B cell (primary cell): Measurements from ENCODE around the gene CORO2A. TPM values are rescaled to one million over a fixed set of nuclear protein-coding genes. Genes with fewer than 3 reads are reported as not detected.
A peak's percentile ranks its signal among the peaks of the same experiment; 100 is the strongest.

Experiments
- ATAC-seq: fragments of 200-7000 bp; cut with Tn5 transposase; one replicate; pipeline ENCODE4 v1.10.0; 2021; ENCODE audit warnings: low read depth, mild to moderate bottlenecking, moderate number of reproducible peaks, moderate library complexity
- CTCF ChIA-PET: fragments of 350-600 bp; sonication (Branson Sonifier 250); formaldehyde crosslinking; loops from one replicate; lab custom pipeline; 2021; ENCODE audit warnings: antibody characterized with exemption, inconsistent platforms; lab: Charles Lee
- POLR2A ChIA-PET: fragments of 350-600 bp; sonication (Branson Sonifier 250); formaldehyde crosslinking; loops from one replicate; lab custom pipeline; 2021; ENCODE audit warnings: antibody characterized with exemption; lab: Charles Lee
- DNase-seq: peaks from one replicate; pipeline ENCODE4 v3.0.0; 2013
- H2AFZ ChIP-seq: 2 replicates; pipeline ENCODE4 v1.6.1; 2012; ENCODE audit warnings: mild to moderate bottlenecking, low read depth, low read length; ENCODE audit not compliant: insufficient read depth, poor library complexity, severe bottlenecking
- H3K27ac ChIP-seq, 2 donors: 1 replicate in 1 of 2; 2 replicates in 1 of 2; pipeline ENCODE4 v1.5.1; 2012 to 2013; ENCODE audit warnings: low read length in 2 of 2, mild to moderate bottlenecking in 2 of 2, moderate library complexity in 1 of 2
- H3K27me3 ChIP-seq, 4 experiments: fragments of 200-600 bp in 1 of 4; sonication (generic) in 1 of 4; replicated peaks in 1 of 4; 1 replicate in 2 of 4; 2 replicates in 2 of 4; pipeline versions ENCODE4 v1.6.1 to v1.7.0; 2013 to 2016; ENCODE audit warnings: low read length in 3 of 4, mild to moderate bottlenecking in 2 of 4, mixed read lengths in 1 of 4, moderate library complexity in 1 of 4; ENCODE audit not compliant: insufficient read depth in 4 of 4, control insufficient read depth in 3 of 4; ENCODE audit errors: control extremely low read depth in 1 of 4
- H3K36me3 ChIP-seq, 2 experiments: replicated peaks in 1 of 2; 1 replicate in 1 of 2; 2 replicates in 1 of 2; pipeline versions ENCODE4 v1.6.1 to v1.7.1; 2013; ENCODE audit warnings: low read length in 1 of 2; ENCODE audit not compliant: insufficient read depth in 2 of 2, control insufficient read depth in 1 of 2; ENCODE audit errors: control extremely low read depth in 1 of 2, extremely low read depth in 1 of 2
- H3K4me1 ChIP-seq, 2 donors: fragments of 200-600 bp in 1 of 2; sonication (generic) in 1 of 2; 1 replicate in 1 of 2; 2 replicates in 1 of 2; pipeline versions ENCODE4 v1.5.1 to v1.6.1; 2013 to 2017; ENCODE audit warnings: low read length in 2 of 2; ENCODE audit not compliant: control insufficient read depth in 2 of 2, insufficient read depth in 2 of 2
- H3K4me2 ChIP-seq: replicated peaks from 2 replicates; pipeline ENCODE3; 2012; ENCODE audit warnings: mild to moderate bottlenecking, low read depth, low read length; ENCODE audit not compliant: poor library complexity, severe bottlenecking
- H3K4me3 ChIP-seq, 5 experiments: fragments of 200-600 bp in 1 of 5; sonication (generic) in 1 of 5; 1 replicate in 3 of 5; 2 replicates in 2 of 5; pipeline versions ENCODE4 v1.5.1 to v1.7.0; 2011 to 2016; ENCODE audit warnings: low read length in 4 of 5, mild to moderate bottlenecking in 4 of 5, low read depth in 2 of 5, control low read depth in 1 of 5, moderate library complexity in 1 of 5; ENCODE audit not compliant: insufficient read depth in 1 of 5; ENCODE audit errors: control extremely low read depth in 1 of 5, extremely low read depth in 1 of 5
- H3K79me2 ChIP-seq: fragments of 200-600 bp; sonication (generic); one replicate; pipeline ENCODE4 v1.6.0; 2016; ENCODE audit warnings: low read length; ENCODE audit not compliant: control insufficient read depth, insufficient read depth
- H3K9ac ChIP-seq: fragments of 200-600 bp; sonication (generic); 2 replicates; pipeline ENCODE4 v1.6.1; 2017; ENCODE audit warnings: mild to moderate bottlenecking, low read length, moderate library complexity
- H3K9me3 ChIP-seq, 3 donors: one replicate each; pipeline versions ENCODE4 v1.6.1 to v1.7.1; 2013; ENCODE audit warnings: low read length in 2 of 3; ENCODE audit not compliant: control insufficient read depth in 2 of 3, insufficient read depth in 1 of 3; ENCODE audit errors: control extremely low read depth in 1 of 3
- H4K20me1 ChIP-seq: 2 replicates; pipeline ENCODE4 v1.6.0; 2012; ENCODE audit warnings: mild to moderate bottlenecking, low read length; ENCODE audit not compliant: insufficient read depth, control insufficient read depth, poor library complexity, severe bottlenecking
- H3K27ac Mint-ChIP-seq: one replicate; pipeline ENCODE4 v1.8.0; 2021; ENCODE audit warnings: mixed read lengths
- H3K27me3 Mint-ChIP-seq: one replicate; pipeline ENCODE4 v1.8.0; 2021; ENCODE audit warnings: mixed read lengths
- H3K4me1 Mint-ChIP-seq: one replicate; pipeline ENCODE4 v1.8.0; 2021; ENCODE audit warnings: mixed read lengths
- H3K4me3 Mint-ChIP-seq: one replicate; pipeline ENCODE4 v1.8.0; 2021; ENCODE audit warnings: mixed read lengths
- H3K9me3 Mint-ChIP-seq: one replicate; pipeline ENCODE4 v1.8.0; 2022; ENCODE audit warnings: mixed read lengths; ENCODE audit not compliant: insufficient read depth
- EZH2 ChIP-seq: IDR thresholded peaks from 2 replicates; pipeline ENCODE4 v1.6.1; 2012; ENCODE audit warnings: borderline replicate concordance, low read depth, mild to moderate bottlenecking, moderate library complexity, low read length; ENCODE audit not compliant: insufficient read depth, poor library complexity, severe bottlenecking
- WGBS: methylation state at CpG from one replicate; pipeline ENCODE4 v1.1.5; 2013; ENCODE audit warnings: missing lambda C conversion rate; ENCODE audit not compliant: insufficient coverage; 5-methylcytosine and 5-hydroxymethylcytosine counted together
- intact Hi-C: fragments of 100-400 bp; cut with micrococcal nuclease; formaldehyde crosslinking; loops from one replicate; pipeline ENCODE4 v1.10.0; 2022
- polyA plus RNA-seq: library from polyadenylated mRNA; depleted of rRNA; stranded (reverse); fragments of >200 nt; gene quantifications from 2 replicates; pipeline ENCODE4 v1.2.3, GENCODE V29; 2012
- total RNA-seq, 2 donors: library from RNA; stranded (reverse); fragments of 120-200 nt in 1 of 2; gene quantifications; 1 replicate in 1 of 2; 2 replicates in 1 of 2; pipeline versions ENCODE4 v1.2.3 to v1.2.4, GENCODE V29; 2013 to 2022
- TF ChIP-seq, protein P1 (sequence below): fragments of 200-600 bp; IDR thresholded peaks from one replicate; pipeline ENCODE4 v1.8.0; 2022; ENCODE audit warnings: antibody characterized with exemption, mild to moderate bottlenecking

Gene CORO2A
- total and polyA plus RNA-seq, 2 donors (not counting 1 experiment from before 2014, with no cell fraction given), result 1.1 to 2.0 TPM

DNA sequence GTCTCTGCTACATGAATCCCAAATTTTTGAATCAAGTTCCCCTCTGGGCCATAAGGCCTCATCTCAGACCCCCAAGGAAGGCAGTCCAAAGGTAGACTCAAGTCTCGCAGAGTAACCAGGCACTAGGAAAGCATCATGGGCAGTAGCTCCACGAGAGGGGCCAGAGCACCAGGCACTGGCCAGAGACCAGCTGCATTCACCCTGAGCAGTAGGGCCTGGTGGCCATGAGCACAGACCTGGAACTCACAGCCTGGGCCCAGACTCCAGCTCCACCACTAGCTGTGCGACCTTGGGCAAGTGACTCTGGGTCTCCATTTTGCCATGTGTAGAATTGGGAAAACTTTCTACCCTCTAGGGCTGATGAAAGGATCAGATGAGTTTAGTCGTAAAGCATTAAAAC is 107.4 kb downstream of the CORO2A start:
- H3K4me1 Mint-ChIP-seq, result peaks cover 20% of the 10 kb centered on the region
- intact Hi-C loops, result loop anchor here (5.0 kb wide), 2 partner anchors 37 to 122 kb away; no protein-coding TSS in a partner anchor

DNA sequence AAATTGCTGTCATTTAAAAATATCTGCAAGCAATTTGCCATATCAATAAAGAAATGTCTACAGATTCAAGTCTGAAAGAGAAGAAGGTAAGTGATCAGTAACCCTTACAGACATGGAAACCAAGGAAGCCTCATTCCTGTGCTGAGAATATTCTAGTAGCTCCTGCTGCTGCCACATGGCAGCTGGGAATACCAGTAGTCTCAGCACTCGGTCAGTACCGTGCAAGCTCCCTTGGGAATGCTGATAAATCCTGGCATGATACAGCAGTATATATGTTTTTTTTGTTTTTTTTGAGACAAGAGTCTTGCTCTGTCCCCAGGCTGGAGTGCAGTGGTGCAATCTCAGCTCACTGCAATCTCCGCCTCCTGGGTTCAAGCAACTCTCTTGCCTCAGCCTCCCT is 108.0 kb downstream of the CORO2A start:
- no peak overlapping the region for H3K27ac Mint-ChIP-seq
- ATAC-seq, result no peak

More for the DNA sequence above, 107.4 kb downstream of the CORO2A start:
- Histone ChIP-seq H4K20me1 (no peaks in the 10 kb centered on the region), H3K9ac (no peak overlapping the region), H3K4me3 (no peak overlapping the region), H3K79me2 (no peaks in the 10 kb centered on the region), H3K4me1 (peaks cover 0 to 8% of the 10 kb centered on the region in 2 donors), H3K4me2 (no peak overlapping the region), H3K27me3 (no peaks in the 10 kb centered on the region), H3K9me3 (no peaks in the 10 kb centered on the region), H3K36me3 (peaks cover 10 to 24% of the 10 kb centered on the region in 2 experiments), H2AFZ (no peak overlapping the region), H3K27ac (no peak overlapping the region)
- Mint-ChIP-seq H3K4me3 (no peak overlapping the region), H3K9me3 (no peaks in the 10 kb centered on the region), H3K27me3 (no peaks in the 10 kb centered on the region), H3K27ac (peak overlapping the region; percentile 42)
- ChIA-PET POLR2A (no interaction called here), CTCF (interaction anchor here (0.7 to 2.9 kb wide), 5 partner anchors 17 to 178 kb away, joined by 3 to 10 read pairs (median 7); no protein-coding TSS in a partner anchor)
- TF ChIP-seq, protein P1, sequence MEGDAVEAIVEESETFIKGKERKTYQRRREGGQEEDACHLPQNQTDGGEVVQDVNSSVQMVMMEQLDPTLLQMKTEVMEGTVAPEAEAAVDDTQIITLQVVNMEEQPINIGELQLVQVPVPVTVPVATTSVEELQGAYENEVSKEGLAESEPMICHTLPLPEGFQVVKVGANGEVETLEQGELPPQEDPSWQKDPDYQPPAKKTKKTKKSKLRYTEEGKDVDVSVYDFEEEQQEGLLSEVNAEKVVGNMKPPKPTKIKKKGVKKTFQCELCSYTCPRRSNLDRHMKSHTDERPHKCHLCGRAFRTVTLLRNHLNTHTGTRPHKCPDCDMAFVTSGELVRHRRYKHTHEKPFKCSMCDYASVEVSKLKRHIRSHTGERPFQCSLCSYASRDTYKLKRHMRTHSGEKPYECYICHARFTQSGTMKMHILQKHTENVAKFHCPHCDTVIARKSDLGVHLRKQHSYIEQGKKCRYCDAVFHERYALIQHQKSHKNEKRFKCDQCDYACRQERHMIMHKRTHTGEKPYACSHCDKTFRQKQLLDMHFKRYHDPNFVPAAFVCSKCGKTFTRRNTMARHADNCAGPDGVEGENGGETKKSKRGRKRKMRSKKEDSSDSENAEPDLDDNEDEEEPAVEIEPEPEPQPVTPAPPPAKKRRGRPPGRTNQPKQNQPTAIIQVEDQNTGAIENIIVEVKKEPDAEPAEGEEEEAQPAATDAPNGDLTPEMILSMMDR, result no peak
- ATAC-seq, result no peak
- 93% methylated on average over 2 of the region's 4 CpGs for WGBS
- DNase-seq, result no peak

More for the DNA sequence above, 108.0 kb downstream of the CORO2A start:
- Mint-ChIP-seq H3K27me3 (no peaks in the 10 kb centered on the region), H3K9me3 (no peaks in the 10 kb centered on the region), H3K4me1 (peaks cover 20% of the 10 kb centered on the region), H3K4me3 (no peak overlapping the region)
- Histone ChIP-seq H3K9me3 (no peaks in the 10 kb centered on the region), H3K9ac (no peak overlapping the region), H3K27ac (no peak overlapping the region), H3K4me2 (no peak overlapping the region), H3K36me3 (peaks cover 13 to 24% of the 10 kb centered on the region in 2 experiments), H3K79me2 (no peaks in the 10 kb centered on the region), H3K27me3 (no peaks in the 10 kb centered on the region), H2AFZ (no peak overlapping the region), H4K20me1 (no peaks in the 10 kb centered on the region), H3K4me3 (no peak overlapping the region), H3K4me1 (peaks cover 0 to 8% of the 10 kb centered on the region in 2 donors)
- intact Hi-C loops, result no loop called here
- DNase-seq, result no peak
- TF ChIP-seq, protein P1, result no peak
- no peak for TF ChIP-seq EZH2
- POLR2A ChIA-PET, result no interaction called here
- CTCF ChIA-PET, result interaction anchor here (0.7 to 1.1 kb wide), 4 partner anchors 109 to 179 kb away, joined by 3 to 7 read pairs (median 4); partner anchors contain the start of gene TRMO
- 100% methylated on average over 3 of the region's 3 CpGs for WGBS
